Measurements from ENCODE around the gene YTHDF1.
"Not testable (repeated sequence)": the region's sequence is repeated elsewhere in the genome, so short reads cannot be mapped to it uniquely, and the experiment has no call there.

YTHDF1 gene

GRCh38 chr20:63159251-63159650, 56.7 kb downstream of the YTHDF1 start:
- not testable (repeated sequence) for ATAC-seq, H3K27ac Mint-ChIP-seq, H3K9me3 Mint-ChIP-seq, H3K4me3 Mint-ChIP-seq, H3K36me3 Mint-ChIP-seq, H3K4me1 Mint-ChIP-seq
- H3K27me3 Mint-ChIP-seq = peaks cover 78% of the 10 kb centered on the region

GRCh38 chr20:63158845-63159244, 57.1 kb downstream of the YTHDF1 start:
- peaks cover 6% of the 10 kb centered on the region for H3K9me3 Mint-ChIP-seq
- peaks cover 81% of the 10 kb centered on the region for H3K27me3 Mint-ChIP-seq
- no peaks in the 10 kb centered on the region for H3K4me1 Mint-ChIP-seq
- H3K27ac Mint-ChIP-seq = no peak overlapping the region
- H3K36me3 Mint-ChIP-seq = no peaks in the 10 kb centered on the region
- H3K4me3 Mint-ChIP-seq = no peak overlapping the region
- ATAC-seq = no peak

GRCh38 chr20:63158352-63158751, 57.6 kb downstream of the YTHDF1 start:
- H3K36me3 Mint-ChIP-seq = no peaks in the 10 kb centered on the region
- H3K9me3 Mint-ChIP-seq = peaks cover 6% of the 10 kb centered on the region
- no peaks in the 10 kb centered on the region for H3K4me1 Mint-ChIP-seq
- no peak overlapping the region for H3K4me3 Mint-ChIP-seq
- H3K27ac Mint-ChIP-seq = no peak overlapping the region
- ATAC-seq = no peak
- peaks cover 81% of the 10 kb centered on the region for H3K27me3 Mint-ChIP-seq

GRCh38 chr20:63157431-63157830, 58.5 kb downstream of the YTHDF1 start:
- H3K4me1 Mint-ChIP-seq, H3K4me3 Mint-ChIP-seq, H3K9me3 Mint-ChIP-seq, ATAC-seq, H3K36me3 Mint-ChIP-seq, H3K27ac Mint-ChIP-seq: not testable (repeated sequence)
- peaks cover 85% of the 10 kb centered on the region for H3K27me3 Mint-ChIP-seq

- Mint-ChIP-seq H3K27ac (no peak overlapping the region), H3K4me1 (no peaks in the 10 kb centered on the region), H3K9me3 (peaks cover 6% of the 10 kb centered on the region), H3K36me3 (no peaks in the 10 kb centered on the region), H3K27me3 (peaks cover 88% of the 10 kb centered on the region), H3K4me3 (no peak overlapping the region)
- no peak for ATAC-seq
These were observed 59.7 kb downstream of the YTHDF1 start for GRCh38 chr20:63156221-63156671.

GRCh38 chr20:63155266-63156165, 60.4 kb downstream of the YTHDF1 start:
- Mint-ChIP-seq H3K36me3 (no peaks in the 10 kb centered on the region), H3K9me3 (peaks cover 6% of the 10 kb centered on the region), H3K27ac (no peak overlapping the region), H3K4me3 (no peak overlapping the region), H3K27me3 (peaks cover 87% of the 10 kb centered on the region), H3K4me1 (no peaks in the 10 kb centered on the region)
- no peak for ATAC-seq

GRCh38 chr20:63154395-63154794, 61.5 kb downstream of the YTHDF1 start:
- no peak overlapping the region for H3K27ac Mint-ChIP-seq

GRCh38 chr20:63153254-63154221, 62.4 kb downstream of the YTHDF1 start:
- H3K9me3 Mint-ChIP-seq = peaks cover 12% of the 10 kb centered on the region
- H3K27ac Mint-ChIP-seq = no peak overlapping the region
- H3K36me3 Mint-ChIP-seq = peaks cover 1% of the 10 kb centered on the region
- no peak overlapping the region for H3K4me3 Mint-ChIP-seq
- peaks cover 95% of the 10 kb centered on the region for H3K27me3 Mint-ChIP-seq
- no peak for ATAC-seq
- H3K4me1 Mint-ChIP-seq = no peaks in the 10 kb centered on the region

More at GRCh38 chr20:63154395-63154794, 61.5 kb downstream of the YTHDF1 start:
- peaks cover 10% of the 10 kb centered on the region for H3K9me3 Mint-ChIP-seq
- no peak for ATAC-seq
- H3K4me1 Mint-ChIP-seq = no peaks in the 10 kb centered on the region
- H3K4me3 Mint-ChIP-seq = no peak overlapping the region
- peaks cover 95% of the 10 kb centered on the region for H3K27me3 Mint-ChIP-seq
- no peaks in the 10 kb centered on the region for H3K36me3 Mint-ChIP-seq

- H3K9me3 Mint-ChIP-seq = peaks cover 15% of the 10 kb centered on the region
- peaks cover 95% of the 10 kb centered on the region for H3K27me3 Mint-ChIP-seq
- no peak overlapping the region for H3K27ac Mint-ChIP-seq
- no peaks in the 10 kb centered on the region for H3K4me1 Mint-ChIP-seq
- no peak for ATAC-seq
- no peak overlapping the region for H3K4me3 Mint-ChIP-seq
- peaks cover 8% of the 10 kb centered on the region for H3K36me3 Mint-ChIP-seq
These were observed 63.3 kb downstream of the YTHDF1 start for GRCh38 chr20:63152322-63153253.

- no peak for ATAC-seq
- peaks cover 97% of the 10 kb centered on the region for H3K27me3 Mint-ChIP-seq
- peaks cover 17% of the 10 kb centered on the region for H3K9me3 Mint-ChIP-seq
- H3K36me3 Mint-ChIP-seq = peaks cover 8% of the 10 kb centered on the region
- H3K4me1 Mint-ChIP-seq = no peaks in the 10 kb centered on the region
- H3K27ac Mint-ChIP-seq = no peak overlapping the region
- no peak overlapping the region for H3K4me3 Mint-ChIP-seq
These were observed 64.2 kb downstream of the YTHDF1 start for GRCh38 chr20:63151554-63152321.

GRCh38 chr20:63150911-63151531, 64.9 kb downstream of the YTHDF1 start:
- no peak for ATAC-seq
- Mint-ChIP-seq H3K4me3 (no peak overlapping the region), H3K27me3 (peaks cover 97% of the 10 kb centered on the region), H3K27ac (no peak overlapping the region), H3K36me3 (peaks cover 8% of the 10 kb centered on the region), H3K9me3 (peaks cover 17% of the 10 kb centered on the region), H3K4me1 (no peaks in the 10 kb centered on the region)

GRCh38 chr20:63150391-63150898, 65.5 kb downstream of the YTHDF1 start:
- Mint-ChIP-seq H3K27ac (no peak overlapping the region), H3K4me1 (no peaks in the 10 kb centered on the region), H3K9me3 (peaks cover 17% of the 10 kb centered on the region), H3K36me3 (peaks cover 8% of the 10 kb centered on the region), H3K27me3 (peaks cover 97% of the 10 kb centered on the region), H3K4me3 (no peak overlapping the region)
- ATAC-seq = no peak

- no peaks in the 10 kb centered on the region for H3K4me1 Mint-ChIP-seq
- no peak for ATAC-seq
- peaks cover 8% of the 10 kb centered on the region for H3K36me3 Mint-ChIP-seq
- no peak overlapping the region for H3K27ac Mint-ChIP-seq
- peaks cover 17% of the 10 kb centered on the region for H3K9me3 Mint-ChIP-seq
- no peak overlapping the region for H3K4me3 Mint-ChIP-seq
- peaks cover 94% of the 10 kb centered on the region for H3K27me3 Mint-ChIP-seq
These were observed 66.3 kb downstream of the YTHDF1 start for GRCh38 chr20:63149531-63150192.
